AG20443 (cell line): ENCODE data around the gene SLC19A1.
A peak's percentile ranks its signal among the peaks of the same experiment; 100 is the strongest.

Source experiments
- DNase-seq: peaks from one replicate; pipeline ENCODE4 v3.0.0; 2012; ENCODE audit warnings: low spot score, mixed read lengths

The SLC19A1 gene

GRCh38 chr21:45545236-45545570 is 3.0 kb upstream of the SLC19A1 start:
- no peak for DNase-seq

DNA sequence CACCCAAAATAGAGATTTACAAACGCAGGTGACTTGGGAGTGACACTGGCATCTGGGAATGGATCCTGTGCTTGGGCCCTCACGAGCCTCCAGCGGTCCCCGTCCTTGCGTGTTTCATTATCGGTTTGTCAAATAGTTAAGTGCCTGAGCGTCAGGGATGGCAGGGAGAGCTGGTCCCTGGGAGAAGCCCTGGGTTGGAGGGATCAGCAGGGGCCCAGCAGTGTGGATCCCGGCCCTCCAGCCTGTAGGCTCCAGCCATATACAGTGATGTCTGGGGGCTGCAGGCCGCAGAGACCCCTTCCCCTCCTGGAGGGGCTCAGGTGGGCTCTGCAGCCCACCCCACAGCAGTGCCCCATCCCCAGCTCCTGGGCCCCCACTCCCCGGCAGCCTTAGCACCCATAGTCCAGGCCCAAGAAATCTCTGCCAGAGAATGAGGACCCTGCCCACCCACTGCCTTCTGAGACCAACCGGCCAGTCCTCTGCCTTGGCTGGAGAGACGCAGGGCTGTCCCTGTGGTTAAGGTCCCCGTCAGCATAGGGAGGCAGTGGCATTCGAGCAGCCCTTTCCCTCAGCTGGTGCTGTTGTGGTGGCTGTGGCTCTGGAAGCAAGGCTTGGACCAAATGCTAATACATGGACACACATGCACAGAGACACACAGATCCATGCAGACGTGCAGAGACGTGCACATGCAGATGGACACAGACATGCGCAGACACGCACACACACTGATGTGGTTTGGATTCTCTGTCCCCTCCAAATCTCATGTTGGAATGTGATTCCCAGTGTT is 2.4 kb upstream of the SLC19A1 start:
- no peak for DNase-seq

- no peak for DNase-seq
Observed at GRCh38 chr21:45543710-45544448, 1.6 kb upstream of the SLC19A1 start.

DNA sequence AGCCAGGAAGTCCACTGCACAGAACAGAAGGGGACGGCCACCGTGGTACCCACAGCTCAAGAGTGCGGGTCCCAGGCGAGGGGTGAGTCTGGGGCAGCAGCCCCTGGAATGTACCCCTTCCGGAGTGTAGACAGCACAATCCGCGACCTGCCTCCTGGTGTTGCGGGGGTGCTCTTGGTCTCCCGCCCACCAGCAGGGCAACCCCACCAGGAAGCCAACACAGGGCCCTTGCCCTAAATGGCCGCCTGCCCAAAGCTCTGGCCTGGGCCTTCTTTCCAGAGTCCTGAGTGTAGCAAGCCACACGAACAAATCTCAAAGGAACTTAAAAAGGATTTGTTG is 1.1 kb upstream of the SLC19A1 start:
- DNase-seq = no peak

GRCh38 chr21:45542667-45543370 is 579 bp upstream of the SLC19A1 start:
- DNase-seq = peak; percentile 43

DNA sequence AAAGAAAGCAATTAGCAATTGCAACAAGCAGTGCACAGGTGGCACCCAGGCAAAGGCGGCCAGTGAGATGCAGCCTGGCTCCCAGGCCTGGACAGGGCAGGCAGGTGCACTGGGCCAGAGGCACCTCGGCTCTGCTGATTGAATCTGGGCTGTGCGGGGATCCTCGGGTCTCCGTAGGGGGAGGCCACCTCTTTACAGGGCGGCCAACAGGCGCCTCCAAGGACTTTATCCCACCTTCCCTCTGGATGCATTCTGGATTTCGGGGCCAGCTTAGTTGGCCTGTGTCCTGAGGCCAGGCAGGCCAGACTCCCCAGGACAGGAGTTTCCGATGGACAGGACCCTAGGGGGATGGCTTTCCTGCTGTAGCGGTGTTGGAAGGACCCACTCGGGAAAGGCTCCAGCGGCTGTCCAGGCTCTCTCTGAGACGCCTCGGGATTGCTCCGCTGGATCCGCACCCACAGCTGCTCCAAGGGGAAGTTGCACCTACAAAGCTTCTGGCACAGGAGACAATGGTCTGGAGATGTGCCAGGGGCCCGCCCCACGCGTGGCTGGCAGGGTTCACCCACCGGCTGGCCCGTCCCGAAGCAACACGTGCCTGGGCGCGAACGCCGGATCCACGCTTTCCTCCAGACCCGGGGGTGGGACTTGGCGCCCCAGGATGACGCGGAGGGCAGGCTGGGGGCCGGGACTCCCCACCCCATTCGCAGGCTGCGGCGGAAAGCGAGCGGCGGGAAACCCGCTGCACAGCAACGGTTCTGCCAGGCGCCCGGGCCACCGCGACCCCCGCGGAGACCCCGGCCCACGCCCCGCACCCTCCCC is 810 bp downstream of the SLC19A1 start:
- peak; percentile 89 for DNase-seq

DNA sequence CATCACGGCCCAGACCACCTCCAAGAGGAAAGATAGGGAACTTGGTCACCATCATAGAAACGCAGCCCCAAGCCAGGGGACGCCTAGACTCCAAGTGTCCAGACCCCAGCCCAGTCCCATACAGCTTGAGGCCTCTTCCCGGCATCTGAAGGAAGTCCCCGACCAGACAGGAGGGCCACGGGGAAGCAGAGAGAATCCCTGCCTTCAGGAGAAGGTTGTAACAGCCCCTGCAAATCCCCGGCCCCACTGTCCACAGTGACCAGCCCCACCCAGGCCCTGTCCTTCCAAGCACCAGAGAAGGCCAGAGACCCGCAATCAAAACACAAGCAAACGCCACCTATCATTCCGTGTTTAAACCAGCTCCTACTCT is 1.7 kb downstream of the SLC19A1 start:
- DNase-seq = no peak

GRCh38 chr21:45539796-45540600 is 2.2 kb downstream of the SLC19A1 start:
- DNase-seq = no peak

GRCh38 chr21:45539046-45539795 is 3.0 kb downstream of the SLC19A1 start:
- no peak for DNase-seq

DNA sequence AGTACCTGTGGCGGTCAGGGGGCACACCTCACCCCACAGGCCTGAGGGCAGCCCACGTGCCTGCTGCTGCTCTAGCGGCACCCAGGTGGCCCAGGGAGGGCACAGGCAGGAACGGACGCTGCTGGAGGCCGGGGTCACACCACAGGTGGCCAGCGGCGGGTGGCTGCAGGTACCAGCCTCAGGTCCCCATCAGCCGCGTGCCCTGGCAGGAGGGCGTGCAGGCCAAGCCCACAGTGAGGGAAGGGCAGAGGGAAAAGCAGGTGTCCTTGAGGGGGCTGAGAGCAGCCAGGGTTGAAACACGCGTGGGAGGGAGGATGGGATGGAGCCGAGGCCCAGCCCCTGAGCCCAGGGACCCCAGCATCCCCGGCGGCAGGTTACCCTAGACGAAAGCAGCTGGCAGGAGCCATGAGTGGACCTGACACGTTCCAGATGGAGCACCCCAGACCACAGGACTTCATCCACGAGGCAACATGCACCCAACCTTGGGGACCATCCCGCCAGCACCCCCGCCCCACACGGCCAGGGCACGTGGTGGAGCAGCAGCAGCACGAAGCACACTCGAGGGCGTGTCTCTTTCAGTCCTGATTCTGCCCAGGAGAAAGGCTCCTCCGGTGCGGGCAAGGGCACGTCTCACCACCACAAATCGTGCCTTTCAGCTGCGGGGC is 3.7 kb downstream of the SLC19A1 start:
- DNase-seq = no peak

DNA sequence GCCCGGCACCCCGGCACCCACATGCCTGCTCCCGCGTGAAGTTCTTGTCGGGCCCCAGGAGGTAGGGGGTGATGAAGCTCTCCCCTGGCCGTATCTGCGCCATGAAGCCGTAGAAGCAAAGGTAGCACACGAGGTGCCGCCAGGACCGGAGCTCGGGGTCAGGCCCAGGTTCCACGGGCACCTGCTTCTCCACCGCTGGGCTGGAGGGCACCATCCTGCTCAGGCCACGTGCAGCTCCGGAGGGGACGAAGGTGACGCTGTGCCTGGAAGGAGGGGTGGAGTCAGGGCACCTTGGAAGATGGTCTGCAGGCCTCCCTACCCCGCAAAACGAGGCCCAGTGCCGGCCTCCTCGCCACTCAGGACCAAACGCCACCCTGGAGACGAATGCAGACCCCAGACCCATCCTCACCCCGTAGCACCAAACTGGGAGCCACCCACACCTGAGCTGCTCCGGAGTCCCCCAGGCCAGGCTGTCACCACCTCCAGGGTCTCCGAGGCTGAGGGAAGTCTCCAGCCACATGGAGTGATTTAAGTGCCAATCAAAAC is 4.4 kb downstream of the SLC19A1 start:
- DNase-seq = no peak

DNA sequence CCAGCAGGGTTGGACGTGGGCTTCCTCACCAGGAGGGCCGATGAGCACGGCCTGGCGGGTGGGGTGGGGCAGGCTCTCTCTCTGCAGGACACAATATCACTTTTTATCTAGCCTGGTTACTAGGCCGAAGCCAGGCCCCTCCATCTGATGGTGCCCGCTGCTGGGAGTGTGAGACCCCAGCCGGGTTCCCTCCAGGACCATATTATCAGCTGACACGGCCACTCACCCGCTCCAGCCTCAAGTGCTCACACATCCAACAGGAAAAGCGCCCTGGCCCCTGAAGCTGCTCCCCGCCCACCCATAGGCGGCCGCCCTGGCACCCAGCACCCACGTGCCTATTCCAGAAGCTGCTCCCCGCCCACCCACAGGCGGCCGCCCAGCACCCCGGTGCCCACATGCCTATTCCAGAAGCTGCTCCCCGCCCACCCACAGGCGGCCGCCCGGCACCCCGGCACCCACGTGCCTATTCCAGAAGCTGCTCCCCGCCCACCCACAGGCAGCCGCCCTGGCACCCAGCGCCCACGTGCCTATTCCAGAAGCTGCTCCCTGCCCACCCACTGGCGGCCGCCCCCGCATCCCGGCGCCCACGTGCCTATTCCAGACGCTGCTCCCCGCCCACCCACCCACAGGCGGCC is 5.0 kb downstream of the SLC19A1 start:
- no peak for DNase-seq

- no peak for DNase-seq
Observed at GRCh38 chr21:45536301-45537081, 5.7 kb downstream of the SLC19A1 start.

DNA sequence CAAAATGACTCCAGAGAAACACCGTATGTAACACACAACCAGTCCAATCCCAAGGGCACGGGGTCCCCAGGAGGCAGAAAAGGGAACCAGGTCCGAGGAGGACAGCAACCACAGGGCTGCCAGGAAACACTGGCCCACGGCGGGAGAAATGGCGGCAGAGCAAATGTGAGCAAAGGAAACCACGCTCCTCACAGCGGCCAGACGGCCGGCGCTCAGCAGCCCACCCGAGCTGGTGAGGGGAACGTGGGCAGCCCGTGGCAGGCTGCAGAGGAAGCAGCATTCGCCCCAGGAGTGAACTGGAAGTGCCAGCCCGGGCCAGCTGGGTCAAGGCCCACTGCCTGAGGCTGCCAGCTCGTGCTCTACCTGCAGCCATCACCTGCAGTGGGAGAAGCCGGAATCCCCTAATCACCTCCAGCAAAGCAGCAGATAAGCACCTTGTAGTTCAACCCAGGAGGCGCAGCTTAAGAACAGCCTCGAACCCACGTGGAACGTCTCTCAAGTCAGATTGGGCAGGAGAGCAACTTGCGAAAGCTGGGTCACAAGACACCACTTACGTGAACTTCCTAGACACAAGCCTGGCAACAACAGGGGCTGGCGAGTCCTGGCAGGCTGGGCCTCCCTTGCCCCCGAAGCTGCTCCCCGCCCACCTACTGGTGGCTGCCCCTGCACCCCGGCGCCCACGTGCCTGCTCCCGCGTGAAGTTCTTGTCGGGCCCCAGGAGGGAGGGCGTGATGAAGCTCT is 6.7 kb downstream of the SLC19A1 start:
- no peak for DNase-seq

GRCh38 chr21:45534636-45535331 is 7.5 kb downstream of the SLC19A1 start:
- DNase-seq = no peak

DNA sequence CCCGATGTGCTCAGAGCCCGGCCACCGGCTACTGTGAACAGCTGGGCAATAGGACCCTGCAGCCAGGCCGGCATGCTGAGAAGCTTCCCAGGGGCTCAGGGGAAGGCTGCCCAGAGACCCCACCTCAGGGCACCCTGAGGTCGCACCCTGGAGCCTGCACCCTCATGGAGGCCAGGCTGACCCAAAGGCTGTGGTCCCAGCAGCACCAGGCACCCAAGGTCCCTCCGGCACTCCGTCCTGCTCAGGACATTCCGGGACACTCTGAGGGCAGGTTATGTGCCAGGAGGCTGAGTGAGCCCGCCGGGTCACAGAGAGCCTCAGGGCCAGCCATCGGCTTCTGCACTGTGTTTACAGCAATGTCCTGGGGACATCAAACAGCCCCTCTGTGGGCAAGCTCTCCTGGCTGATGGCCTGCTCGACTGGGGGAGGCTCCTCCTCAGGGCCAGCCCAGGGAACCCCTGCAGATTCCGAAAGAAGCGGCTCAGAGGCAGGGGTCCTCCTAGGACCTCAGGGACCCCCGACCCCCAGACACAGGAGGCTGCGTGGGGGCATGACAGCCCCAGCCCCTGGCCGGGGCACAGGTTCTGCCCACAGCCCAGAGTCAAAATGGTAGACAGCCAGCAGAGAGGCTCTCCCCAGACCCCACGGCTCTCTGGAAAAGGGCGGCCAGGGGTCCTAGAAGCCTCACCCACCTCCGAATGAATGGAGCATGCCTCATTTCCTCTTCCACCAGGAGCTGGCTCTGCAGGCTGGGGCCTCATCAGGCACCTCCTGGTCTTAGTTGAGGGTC is 8.2 kb downstream of the SLC19A1 start:
- no peak for DNase-seq
